HG03025 (cell line): ENCODE measurements around the gene BOLL.
"Not testable (repeated sequence)": the region's sequence is repeated elsewhere in the genome, so short reads cannot be mapped to it uniquely, and the experiment has no call there.

Source experiments
- ATAC-seq: cut with Tn5 transposase; IDR thresholded peaks from one replicate; pipeline ENCODE4 v1.9.1; 2021; ENCODE audit warnings: mild to moderate bottlenecking, moderate library complexity; ENCODE audit not compliant: unreplicated experiment, low FRiP score

BOLL gene, protein sequence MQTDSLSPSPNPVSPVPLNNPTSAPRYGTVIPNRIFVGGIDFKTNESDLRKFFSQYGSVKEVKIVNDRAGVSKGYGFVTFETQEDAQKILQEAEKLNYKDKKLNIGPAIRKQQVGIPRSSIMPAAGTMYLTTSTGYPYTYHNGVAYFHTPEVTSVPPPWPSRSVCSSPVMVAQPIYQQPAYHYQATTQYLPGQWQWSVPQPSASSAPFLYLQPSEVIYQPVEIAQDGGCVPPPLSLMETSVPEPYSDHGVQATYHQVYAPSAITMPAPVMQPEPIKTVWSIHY

GRCh38 chr2:197784956-197785941, at the start of gene BOLL:
Gene BOLL (minus strand): TSS chr2:197785319. CDS start chr2:197781850, 3,469 bp downstream.
- no peak for ATAC-seq

DNA sequence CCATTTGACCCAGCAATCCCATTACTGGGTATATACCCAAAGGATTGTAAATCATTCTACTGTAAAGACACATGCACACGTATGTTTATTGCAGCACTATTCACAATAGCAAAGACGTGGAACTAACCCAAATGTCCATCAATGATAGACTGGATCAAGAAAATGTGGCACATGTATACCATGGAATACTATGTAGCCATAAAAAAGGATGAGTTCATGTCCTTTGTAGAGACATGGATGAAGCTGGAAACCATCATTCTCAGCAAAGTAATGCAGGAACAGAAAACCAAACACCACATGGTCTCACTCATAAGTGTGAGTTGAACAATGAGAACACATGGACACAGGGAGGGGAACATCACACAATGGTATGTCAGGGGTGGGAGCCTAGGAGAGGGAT, 49.7 kb upstream of the BOLL start:
- ATAC-seq: not testable (repeated sequence)

DNA sequence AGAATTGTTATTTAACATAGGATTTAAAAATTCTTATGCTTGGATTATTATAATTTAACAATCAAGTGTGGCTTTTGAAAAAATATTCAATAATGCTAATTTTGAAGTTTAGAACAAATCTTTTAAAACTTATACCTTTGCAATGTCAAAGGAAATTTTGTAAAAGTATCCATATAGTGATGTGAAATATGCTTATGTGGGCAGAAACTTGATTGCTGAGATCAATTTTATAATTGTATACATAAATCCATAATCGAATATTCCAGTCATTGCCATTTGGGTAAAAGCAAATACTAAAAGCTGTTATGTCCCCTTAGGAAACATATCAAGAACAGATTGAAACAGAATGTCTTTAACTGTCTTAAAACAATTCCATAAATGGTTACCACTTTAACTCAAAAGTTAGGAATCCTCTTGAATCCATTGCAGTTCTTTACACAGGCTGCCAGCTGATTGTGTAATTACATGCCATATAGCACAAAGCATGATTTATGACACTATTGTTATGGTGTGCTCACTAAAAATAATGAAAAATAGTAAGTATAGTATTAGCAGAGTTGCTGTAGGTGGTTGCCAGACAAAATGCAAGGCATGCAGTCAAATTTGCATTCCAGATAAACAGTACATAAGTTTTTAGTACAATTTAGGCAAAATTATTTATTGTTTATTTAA, 43.5 kb upstream of the BOLL start:
- ATAC-seq: no peak

GRCh38 chr2:197827618-197828017, 42.5 kb upstream of the BOLL start:
- no peak for ATAC-seq

DNA sequence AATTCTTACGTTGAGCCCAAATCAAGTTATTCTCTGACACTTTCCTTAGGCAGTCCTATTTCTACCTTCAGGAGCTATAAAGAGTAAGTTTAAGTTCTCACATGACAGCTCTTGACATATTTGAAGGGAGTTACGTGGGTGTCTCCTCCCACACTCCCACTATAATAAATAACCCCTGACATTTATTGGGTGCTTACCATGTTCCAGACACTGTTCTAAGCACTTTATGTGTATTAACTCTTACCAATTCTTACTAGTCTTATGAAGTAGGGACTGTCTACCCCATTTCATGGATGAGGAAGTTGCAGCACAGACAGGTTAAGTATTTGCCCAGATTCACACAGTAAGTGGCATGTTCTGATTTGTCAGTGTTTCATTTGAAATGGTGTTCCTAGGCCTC, 37.2 kb upstream of the BOLL start:
- no peak for ATAC-seq

DNA sequence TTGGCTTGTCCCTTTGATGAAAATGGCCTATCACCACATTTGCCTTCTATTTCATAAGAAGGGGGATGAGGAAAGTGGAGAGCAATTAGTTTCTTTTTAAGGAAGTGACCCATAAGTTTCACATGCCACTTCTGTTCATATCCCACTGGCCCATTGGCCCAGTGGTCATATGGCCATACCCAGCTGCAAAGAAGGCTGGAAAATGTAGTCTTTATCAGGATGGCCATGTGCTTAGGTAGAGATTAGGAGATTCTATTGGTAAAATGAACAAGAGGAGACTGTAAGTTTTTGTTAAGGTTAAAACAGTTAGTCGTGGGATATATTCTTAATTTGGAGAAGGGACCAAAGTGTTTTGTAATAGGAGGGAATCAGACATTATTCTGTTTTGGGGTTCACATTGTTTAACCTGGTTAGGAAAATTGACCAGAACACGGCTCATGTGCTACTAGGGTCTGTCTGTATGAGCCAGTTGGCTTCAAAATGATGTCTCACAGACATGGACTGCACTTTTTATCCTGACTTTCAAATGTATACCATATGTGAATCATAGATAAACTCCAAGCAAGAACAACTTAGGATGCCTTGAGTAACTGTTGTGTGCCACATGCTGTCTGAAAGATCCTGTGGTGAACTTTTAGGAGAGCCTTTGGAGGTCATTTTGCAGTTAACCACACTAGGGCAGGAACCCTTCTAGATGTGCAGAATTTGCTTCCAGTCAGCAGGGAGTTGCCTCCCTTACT, 36.6 kb upstream of the BOLL start:
- ATAC-seq: no peak

DNA sequence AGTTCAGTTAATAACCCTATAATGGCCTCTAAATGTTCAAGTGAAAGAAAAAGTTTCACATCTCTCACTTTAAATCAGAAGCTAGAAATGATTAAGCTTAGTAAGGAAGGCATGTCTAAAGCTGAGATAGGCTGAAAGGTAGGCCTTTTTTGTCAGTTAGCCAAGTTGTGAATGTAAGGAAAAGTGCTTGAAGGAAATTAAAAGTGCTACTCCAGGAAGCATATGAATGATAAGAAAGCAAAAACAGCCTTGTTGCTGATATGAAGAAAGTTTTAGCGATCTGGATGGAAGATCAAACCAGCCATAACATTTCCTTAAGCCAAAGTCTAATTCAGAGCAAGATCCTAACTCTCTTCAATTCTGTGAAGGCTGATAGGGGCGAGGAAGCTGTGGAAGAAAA, 29.4 kb upstream of the BOLL start:
- no peak for ATAC-seq

DNA sequence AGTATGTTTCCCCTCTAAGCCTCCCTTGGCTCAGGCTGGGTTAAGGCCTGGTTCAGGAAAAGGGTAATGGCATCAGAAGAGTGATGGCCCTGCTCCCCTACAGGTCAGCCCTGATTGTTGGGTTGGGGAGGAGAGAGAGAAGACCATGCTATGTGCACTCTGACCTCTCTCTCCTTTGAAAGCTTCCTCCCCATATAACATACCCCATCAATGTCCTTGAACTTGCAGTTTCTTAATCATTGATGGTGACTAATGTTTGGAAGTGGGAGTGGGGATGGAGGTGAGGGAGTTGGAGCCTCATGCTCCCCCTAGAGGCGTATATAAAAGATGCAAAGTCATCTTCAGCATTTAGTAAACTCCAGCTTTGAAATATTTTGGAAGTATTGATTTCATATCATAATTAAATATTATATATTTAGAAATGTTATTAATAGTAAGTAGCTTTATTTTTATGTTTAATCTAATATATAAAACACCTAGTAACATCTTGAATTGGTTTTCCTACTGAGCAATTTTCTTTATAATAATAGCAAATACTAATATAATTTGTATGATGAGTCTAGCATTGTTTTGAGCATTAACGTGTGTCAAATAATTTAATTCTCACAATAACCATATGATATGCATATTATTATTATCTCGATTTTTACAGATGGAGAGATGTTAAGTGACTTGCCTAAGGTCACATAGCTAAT, 28.1 kb upstream of the BOLL start:
- ATAC-seq: no peak

DNA sequence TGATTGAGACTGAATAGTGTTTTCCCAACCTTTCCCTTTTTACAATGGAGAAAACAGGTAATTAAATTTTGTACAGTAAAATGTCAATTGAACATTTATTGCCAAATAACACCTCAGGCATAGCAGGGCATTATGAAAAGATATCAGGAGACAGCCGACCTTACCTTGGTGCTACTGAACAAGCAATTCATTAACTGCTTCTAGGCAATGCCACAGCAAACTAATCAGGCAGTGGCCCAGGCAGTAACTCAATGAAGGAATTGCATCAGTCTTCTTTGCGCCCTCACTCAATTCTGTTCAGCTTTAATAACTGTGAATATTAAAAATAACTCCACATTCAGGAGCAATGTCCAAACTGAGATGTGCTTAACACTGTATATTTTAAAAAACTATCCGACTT, 25.4 kb upstream of the BOLL start:
- ATAC-seq: no peak

DNA sequence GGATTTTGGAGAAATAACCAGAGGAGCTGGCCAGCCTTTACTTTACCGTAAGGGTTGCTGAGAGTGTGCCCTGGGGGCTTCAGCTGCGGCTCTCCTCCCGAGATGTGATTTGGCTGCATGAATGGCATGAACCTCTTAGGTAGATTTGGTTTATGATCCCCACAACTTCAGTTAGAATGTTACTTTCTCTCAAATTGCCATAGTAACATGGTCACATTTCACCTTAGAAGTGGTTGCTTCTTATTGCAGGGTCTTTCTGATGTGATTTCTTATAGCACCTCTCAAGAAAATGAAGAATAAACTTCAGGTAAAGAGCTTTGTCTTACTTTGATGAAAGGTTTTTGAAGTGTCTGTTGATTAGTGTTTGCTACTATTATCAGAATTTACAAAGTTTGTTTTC, 24.9 kb upstream of the BOLL start:
- ATAC-seq: no peak

GRCh38 chr2:197809064-197809463, 23.9 kb upstream of the BOLL start:
- no peak for ATAC-seq

DNA sequence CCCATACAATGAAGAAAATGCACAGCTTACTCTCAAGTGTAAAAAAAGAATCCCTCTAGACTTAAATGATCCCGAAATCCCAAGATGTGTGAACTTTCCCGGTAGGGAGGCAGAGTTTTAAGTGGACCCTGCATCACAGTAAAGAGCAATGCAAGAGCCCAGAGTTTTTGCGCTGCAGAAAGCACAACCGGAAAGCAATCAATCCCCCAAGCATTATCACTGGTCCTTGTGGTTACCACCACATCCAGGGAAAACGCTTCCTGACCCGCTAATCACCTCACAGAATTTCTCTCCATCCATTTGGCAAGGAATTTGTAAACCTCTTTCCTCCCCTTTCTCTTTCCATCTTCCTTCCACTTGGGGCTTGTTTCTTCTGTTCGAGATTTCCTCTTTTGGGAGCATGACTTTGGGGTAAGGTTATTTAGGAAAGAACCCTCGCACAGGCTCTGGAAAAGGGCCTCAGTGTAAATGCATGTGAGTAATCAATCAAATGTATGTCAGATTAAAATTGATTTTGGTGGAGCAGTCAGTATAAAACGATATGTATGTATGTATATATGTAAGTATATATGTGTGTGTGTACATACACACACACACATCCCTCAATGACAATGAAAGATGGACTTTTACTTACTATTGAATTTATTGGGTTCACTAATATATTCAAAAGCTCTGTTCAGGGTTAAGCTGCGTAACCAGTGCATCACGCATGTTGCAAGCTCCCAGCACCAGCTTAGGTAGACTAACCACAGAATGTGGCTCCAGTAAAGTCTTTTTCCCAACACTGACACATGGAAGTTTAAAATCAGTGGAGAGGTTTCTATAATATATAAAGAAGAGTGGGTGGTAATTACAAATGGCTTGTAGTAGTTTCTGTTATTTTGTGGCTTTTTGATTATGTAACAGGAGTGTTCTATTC, 20.9 kb upstream of the BOLL start:
- ATAC-seq: no peak

DNA sequence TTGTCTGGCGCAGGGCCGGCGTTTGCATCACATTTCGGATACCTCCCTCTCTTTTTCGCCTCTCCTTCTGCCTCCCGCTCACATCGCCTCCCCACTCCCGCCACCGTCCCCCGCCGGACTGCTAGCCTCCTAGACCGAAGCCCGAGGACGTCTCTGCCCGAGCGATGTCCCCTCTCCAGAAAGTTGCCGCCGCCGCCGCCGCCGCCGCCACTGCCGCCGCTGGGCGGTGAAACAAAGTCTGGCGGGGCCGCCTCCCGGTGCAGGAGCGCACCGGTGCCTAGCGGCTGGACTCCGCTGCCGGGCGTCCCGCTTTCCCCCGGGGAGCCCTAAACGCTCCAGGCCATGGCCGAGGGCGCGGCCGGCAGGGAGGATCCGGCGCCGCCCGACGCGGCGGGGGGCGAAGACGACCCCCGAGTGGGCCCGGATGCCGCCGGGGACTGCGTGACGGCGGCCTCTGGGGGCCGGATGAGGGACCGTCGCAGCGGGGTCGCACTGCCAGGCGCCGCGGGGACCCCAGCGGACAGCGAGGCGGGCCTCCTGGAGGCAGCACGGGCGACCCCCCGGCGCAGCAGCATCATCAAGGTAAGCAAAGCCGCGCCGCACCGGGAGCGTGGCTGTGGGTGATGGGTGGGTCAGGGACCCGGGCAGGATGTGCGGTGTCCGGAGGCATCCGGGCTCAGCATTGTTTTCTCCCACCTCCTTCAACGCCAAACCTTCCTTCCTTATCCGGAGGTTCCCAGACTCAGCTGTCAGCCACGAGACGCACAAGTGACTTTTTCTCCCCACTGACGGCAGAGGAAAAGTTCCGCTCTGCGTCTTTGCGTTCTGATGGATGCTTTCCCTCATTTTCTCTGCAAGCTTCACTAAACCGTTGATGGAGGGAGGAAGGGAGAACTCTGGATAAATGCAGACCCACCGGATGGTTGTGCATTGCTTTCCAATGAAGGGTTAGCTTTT, 19.9 kb upstream of the BOLL start:
- ATAC-seq: peak; percentile 25

DNA sequence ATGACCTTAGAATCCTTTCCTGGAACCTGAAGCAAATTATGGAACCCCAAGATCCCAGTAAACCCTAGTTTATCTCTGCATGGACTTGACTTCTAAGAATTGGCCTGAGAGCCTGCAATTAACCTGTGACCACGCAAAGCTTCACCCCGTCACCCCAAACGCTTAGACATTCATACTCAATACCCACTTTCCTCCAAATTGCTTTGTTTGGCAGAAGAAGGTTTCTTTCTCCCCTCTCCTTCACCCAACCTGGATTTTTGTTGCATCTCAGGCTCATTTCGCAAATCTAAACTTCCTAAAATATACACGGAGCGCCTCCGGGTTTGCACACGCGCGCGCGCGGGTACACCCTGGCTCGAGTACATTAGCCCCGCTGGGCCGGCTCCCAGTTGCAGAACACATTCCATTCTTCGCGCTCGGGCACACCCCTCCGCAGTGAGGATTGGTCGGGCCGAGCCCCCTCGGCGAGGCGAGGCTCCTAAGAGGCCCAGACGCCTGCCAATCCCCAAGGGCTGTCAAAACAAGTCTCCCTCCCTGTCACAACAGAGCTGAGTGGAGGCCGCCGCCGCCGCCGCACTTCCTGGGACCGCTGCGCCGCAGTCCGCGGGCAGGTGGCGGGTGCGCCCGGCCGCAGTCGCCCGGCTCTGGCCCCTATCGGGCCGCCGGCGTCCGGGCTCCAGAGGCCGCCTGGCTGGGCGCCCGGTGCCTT, 19.1 kb upstream of the BOLL start, which contains the start of gene PLCL1:
PLCL1 (plus strand) TSS at position 545 of the 709 bp plus-strand sequence.
- peak; percentile 100 for ATAC-seq

GRCh38 chr2:197803033-197803444, 17.9 kb upstream of the BOLL start:
- no peak for ATAC-seq

- ATAC-seq: no peak
These were observed 15.9 kb upstream of the BOLL start for GRCh38 chr2:197801033-197801432.

- no peak for ATAC-seq
These were observed 15.0 kb upstream of the BOLL start for GRCh38 chr2:197800091-197800490.
